ENCODE data around the gene CAPN6.

GRCh38 chrX:111283446-111283845 is 13.2 kb upstream of the CAPN6 start:
- TF ChIP-seq POLR2A (IDR thresholded peaks at IDR 0.05) = no peak
- no peak for TF ChIP-seq CTCF (IDR thresholded peaks at IDR 0.05)

Data from lower leg skin (tissue), 3 donors.